Activated CD8-positive, alpha-beta memory T cell treated with anti-CD3 and anti-CD28 coated beads, Interleukin-2, amount 50 U/mL, for 1 hour (primary cell): ENCODE measurements around the gene DPP6.
A peak's percentile ranks its signal among the peaks of the same experiment; 100 is the strongest.
"Not testable (repeated sequence)": the region's sequence is repeated elsewhere in the genome, so short reads cannot be mapped to it uniquely, and the experiment has no call there.

ENCODE experiments used
- DNase-seq: peaks from one replicate; pipeline ENCODE4 v3.0.0-alpha.2; 2020; ENCODE audit errors: extremely low read depth

DPP6 gene

DNA sequence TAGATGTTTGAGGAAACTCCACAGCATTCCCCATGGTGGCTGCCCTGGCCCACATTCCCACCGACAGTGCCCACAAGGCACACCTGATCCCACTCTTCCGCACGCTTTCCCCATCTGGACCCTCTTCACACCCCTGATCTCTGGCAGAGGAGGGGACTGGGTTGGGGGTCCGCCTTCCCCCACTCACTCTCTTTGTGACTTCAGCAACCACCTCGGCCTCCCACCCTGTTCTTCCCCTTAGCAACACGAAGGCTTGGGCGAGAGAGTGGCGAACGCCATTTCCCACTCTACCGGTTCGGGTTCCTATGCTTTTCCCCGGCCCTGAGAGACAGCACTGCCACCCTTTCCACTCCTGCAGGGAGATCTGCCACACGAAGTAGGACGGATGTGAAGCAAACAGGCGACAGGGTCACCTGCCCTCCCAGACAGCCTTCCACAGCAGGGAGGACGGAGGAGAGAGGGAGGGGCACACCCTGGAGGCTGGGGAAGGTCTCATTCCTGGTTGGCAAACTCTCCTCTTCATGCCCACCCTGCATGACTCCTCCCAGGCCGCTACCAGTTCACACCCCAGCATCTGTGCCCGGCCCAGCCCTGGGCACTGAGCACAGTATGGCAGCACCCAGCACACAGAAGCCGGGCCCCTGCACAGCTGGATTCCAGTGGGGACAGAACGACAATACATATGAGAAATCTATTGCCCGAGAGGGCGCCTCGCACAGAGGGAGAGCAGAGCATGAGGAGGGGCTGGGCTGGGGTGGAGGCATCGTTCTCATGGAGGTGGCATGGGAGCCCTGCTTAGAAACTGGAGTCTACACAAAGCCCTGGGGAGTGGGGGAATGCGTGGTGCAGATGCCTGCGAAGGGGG lies 857.3 kb downstream of the DPP6 start:
- DNase-seq, result no peak

DNA sequence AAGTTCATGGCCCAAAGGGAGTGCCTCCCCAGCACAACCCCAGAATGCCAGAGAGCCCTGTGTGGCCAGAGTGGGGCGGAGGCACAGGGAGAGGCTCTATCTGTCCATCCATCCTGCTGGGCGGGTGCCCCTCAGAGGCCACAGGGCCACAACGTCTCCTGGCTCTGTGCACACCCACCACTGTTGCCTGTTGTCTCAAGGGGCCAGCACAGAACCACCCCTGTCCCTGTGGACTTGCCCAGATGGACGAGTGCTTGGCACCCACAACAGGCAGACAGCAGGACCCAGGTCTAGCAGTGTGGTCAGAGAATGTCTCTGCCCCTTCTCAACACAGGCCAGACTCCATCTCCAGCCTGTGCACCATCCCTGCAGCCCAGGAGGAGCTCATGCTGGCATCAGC lies 857.9 kb downstream of the DPP6 start:
- DNase-seq, result no peak

DNA sequence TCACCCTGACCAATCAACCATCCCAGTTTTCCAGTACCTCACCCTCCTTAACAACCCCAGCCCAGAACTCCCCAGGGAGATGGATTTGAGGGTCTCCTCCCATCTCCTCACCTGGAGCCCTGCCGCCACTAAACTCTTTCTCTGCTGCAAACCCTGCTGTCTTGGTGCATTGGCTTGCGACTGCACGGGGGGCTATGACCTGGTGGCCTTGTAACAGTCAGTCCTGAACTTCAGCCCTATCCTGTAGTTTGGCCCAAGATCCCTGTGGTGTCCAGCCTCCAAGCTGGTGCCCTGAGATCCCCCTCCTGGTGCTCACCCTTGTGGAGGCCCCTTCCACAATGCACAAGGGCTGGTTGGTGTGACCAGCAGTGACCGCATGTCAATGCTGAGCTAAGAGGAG lies 858.8 kb downstream of the DPP6 start:
- no peak for DNase-seq

DNA sequence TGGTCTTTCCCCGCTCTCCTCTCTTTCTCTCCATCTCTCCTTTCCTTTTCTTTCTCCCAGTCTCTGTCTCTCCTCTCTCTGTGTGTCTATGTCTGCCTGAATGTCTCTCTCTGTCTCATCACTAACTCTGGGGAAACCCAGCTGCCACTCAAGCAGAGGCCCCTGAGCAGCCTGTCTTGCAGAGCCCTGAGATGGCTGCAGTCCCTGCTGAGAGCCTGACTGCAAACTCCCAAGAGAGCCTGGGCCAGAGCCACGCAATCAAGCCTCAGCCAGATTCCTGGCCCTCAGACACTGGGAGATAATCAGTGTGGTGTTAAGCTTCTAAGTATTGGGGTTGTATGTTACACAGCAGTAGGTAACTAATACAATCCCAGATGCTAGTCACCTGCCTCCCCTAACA lies 859.2 kb downstream of the DPP6 start:
- no peak for DNase-seq

DNA sequence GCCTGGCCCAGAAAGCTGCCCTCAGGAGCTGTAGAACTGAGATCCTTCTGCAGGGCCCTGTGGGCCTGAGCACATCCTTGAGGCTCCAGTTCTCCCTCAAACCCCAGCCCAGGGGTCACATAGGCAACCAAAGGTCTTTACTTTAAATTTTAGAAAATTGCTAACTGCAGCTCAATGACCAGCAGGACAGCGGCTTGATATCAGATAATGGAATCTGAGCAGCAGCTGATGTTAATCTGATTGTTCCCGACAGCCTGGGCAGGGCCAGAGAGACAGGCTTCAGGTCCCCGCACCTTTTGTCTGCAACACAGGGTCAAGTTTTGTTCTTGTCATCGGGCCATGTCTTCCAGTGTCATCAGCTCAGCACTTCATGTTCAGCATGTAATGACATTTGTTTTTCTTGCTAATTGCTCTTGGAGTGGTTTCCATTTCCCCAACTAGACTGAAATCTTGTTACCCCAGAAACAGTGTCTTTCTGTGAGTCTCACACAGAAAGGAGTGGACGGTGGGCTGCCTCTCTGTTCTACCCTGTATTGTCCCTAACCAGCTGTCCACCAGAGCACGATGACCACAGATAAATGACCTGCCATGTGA lies 859.8 kb downstream of the DPP6 start:
- DNase-seq, result no peak

DNA sequence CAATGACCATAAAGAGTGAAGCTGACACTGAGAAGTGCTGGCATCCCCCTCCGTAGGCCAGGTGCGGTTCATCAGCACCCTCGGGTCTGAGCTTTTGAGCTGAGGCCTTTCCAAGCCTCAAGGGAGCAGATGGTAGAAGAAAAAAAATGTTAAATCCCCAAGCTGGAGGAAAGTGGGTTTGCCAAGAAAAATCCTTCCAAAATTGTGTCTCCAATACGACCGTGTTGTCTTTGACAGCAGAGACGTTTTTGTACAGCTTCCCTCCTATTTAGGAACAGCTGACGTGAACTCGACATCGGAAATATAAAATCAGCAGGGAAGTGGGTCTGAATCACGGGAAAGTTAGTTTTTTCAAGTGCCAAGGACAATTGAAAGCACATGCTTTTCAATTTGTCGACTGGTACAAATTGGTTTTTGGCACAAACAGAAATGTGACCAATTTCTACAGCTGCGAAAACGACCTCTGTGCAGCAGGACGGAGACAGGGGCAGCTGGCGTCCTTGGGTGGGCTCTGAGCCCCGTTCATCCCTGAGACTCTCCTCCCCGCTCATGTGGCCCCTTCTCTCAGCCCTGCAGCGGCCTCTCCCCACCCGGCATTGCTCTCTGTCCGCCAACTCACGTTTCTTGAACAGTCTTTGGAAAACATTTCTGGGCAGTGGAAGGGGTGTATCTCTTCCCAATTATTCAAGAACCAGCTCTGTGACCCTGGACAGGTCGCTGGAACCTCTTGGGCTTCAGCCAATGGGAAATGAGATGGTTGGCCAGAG lies 860.9 kb downstream of the DPP6 start:
- DNase-seq, result no peak

DNA sequence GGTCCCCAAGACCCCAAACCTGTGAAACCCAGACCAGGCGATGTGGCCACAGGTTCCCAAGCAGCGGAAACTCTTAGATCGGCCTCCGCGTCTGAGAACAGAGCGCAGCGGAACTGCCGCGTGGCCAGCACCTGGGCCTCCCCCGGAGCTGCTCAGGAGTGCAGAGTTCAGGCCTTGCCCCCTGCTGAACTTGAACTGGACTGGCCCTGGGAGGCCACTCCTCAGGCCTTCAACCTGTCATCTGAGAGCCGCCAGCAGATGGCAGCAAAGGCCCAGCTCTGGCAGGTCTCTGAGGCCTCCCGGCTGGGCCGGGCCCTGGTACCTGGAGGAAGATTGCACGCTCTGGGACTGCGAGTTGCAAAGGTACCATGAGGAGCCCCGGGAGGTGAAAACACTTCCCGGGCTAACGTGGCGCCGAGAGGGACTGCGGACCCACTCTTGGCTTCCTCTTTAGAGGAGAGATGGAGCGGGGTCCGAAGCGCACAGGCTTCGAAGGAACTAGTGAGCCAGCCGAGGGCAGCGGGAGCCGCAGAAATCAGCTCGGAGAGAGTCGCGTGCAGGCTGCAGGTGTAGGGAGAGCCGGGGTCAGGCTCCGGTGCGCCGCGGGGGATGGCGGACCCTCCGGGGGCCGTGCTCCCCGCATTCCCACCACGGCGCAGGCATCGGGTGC lies 861.6 kb downstream of the DPP6 start:
- peak; percentile 65 for DNase-seq

DNA sequence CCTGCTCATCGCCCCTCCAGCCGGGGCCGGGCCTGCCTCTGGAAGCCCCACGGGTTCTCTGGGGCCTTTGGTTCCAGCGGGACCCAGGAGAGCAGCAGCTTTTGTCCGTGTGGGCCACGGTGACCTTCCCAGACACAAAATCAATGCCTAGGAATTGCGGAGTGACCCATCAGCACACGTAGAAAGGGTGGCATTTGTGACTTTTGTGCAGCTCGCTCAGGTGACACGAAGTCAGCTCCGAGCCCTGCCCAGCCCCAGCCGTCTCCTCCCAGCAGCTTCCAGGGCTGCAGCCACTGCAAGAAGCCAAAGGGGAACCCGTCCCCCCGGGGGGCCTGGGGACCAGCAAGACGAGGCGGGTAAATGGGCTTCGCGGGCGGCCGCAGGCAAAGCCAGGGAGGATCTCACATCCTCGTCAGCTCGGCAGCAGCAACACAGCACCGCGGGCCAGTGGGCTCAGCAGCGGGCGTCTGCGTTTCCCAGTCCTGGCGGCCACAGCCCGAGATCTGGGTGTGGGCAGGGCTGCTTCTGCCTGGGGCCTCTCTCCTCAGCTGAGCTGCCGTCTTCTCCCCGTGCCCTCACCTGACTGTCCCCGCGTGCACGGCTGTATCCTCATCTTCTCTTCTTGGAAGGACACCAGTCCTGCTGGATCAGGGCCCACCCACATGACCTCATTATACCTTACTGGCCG lies 862.3 kb downstream of the DPP6 start:
- no peak for DNase-seq

DNA sequence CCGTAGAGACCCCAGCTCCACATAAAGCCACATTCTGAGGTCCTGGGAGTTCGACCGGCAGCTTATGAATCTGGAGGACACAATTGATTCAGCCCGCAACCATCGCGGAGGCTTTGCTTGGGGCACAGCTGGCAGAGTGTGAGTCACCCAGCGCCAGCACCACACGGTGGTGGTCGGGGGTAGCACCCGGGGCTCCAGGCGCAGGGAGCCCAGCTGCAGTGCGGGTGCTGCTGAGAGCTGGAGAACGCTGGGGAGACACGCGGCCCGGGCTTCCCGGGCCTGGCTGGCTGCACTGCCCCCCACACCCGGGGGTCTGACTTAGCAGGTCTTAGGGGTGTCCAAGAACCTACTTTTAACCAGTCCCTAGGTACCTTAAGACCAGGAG lies 862.8 kb downstream of the DPP6 start:
- no peak for DNase-seq

DNA sequence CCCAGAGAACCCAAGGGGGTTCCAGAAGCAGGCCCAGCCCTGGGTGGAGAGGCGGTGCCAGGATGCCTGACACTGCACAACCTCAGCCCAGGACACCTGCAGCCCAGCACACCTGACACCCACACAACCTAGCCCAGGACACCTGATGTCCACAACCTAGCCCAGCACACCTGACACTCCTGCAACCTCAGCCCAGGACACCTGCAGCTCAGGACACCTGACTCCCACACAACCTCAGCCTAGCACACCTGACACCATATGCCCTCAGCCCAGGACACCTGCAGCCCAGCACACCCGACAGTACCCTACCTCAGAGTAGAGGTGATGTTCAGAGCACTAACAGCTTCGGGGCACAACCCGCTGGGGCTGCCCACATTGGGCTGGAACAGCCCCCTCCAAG lies 863.4 kb downstream of the DPP6 start:
- no peak for DNase-seq

DNA sequence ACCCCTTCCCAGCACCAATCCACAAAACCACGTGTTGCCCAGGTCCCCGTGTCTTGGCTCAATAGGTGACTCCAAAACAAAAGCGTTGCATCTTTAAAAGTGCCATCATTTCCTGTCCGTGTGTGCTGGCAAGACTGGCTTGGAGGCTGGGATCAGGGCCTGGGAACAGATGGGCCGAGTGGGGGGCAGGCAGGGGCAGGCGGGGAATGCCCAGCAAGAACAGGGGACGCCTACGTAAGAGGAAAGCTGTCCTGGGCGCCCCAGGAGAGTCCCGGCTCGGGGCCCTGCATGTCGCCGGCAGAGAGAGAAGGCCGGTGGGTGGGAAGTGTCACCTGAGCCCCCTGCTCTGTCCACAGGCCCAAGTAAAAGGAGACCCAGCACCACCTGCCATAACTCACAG lies 864.2 kb downstream of the DPP6 start:
- DNase-seq, result no peak

DNA sequence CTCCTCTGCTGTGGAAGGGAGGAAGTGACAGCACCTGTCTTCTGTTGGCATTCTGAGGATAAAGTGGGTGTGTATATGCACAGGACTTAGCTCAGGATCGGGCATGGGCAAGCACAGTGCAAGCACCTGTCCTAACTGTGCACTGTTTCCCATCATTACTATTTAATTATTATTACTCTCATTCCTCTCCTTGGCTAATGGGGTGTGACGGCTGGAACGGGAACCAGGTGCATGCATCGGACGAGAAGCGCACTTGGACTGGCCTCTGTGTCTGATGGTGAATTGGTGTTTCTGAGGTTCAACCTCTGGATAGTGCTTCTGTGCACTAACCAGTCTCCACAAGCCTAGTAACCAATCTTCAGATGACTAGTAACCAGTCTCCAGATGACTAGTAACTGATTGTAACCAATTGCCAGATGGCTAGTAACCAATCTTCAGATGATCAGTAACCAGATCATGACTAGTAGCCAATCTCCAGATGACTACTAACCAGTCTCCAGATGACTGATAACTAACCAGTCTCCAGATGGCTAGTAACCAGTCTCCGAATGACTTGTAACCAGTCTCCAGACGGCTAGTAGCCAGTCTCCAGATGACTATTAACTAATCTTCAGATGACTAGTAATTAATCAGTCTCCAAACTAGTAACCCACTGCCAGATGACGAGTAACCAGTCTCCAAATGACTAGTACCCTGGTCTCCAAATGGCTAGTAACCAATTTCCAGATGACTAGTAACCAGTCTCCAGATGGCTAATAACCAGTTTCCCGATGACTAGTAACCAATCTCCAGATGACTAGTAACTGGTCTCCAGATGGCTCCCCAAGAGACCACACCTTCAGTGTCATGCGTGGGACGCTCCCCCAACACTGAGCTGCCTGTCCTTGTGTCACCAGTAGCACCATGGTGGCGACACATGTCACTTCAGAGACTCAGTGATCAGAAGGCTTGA lies 864.9 kb downstream of the DPP6 start:
- DNase-seq, result no peak

DNA sequence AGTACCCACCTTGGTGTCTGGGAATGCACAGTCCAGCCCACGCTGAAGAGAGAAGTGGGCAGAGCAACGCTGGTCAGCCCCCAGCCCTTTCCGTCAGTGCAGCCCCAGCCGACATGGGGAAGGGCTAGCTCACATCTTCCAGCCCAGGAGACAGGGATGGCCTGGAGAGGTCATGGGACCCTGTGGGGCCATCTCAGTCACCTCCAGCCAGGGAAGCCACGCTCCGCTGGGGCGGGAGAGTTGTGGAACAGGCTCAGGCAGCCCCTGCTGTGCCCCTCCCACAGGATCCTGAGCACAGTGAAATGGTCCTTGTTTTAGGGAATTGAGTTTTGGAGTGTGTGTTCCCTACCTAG lies 865.6 kb downstream of the DPP6 start:
- no peak for DNase-seq

DNA sequence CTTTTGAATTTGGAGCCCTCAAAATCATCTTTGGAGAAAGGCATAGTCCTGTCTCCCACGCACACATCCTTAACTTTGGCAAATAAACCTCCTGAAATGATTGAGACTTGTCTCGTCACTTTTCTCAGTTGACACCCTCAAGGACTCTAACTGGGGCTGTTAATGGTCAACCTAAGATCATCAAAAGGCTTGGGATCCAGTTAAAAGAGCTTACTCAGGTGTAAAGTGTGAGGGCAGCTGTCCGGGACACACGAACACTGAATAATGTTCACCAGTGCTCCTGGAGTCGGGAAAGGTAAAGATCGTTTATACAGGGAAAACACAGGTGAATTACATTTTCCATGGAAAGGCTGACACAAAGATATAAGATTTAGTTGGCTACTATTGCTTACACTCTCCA lies 866.1 kb downstream of the DPP6 start:
- DNase-seq, result no peak

DNA sequence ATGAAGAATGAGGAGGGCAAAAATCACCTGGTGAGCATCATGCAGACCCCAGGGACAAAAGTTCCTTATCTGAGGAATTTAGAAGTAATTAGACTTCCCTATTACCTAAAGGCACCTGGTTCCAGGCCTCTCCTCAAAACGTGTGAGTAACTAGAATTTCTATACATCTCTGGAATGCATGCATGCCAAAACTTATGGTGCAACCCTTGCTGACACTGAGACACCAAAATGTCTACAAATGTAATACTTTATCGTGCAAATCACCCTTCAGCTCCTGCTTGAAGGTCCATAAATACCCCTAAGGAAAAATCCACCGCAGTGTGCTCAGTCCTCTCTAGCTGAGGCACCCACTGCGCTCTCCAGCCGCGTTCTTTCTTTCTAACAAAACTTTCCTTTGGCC lies 866.5 kb downstream of the DPP6 start:
- no peak for DNase-seq

DNA sequence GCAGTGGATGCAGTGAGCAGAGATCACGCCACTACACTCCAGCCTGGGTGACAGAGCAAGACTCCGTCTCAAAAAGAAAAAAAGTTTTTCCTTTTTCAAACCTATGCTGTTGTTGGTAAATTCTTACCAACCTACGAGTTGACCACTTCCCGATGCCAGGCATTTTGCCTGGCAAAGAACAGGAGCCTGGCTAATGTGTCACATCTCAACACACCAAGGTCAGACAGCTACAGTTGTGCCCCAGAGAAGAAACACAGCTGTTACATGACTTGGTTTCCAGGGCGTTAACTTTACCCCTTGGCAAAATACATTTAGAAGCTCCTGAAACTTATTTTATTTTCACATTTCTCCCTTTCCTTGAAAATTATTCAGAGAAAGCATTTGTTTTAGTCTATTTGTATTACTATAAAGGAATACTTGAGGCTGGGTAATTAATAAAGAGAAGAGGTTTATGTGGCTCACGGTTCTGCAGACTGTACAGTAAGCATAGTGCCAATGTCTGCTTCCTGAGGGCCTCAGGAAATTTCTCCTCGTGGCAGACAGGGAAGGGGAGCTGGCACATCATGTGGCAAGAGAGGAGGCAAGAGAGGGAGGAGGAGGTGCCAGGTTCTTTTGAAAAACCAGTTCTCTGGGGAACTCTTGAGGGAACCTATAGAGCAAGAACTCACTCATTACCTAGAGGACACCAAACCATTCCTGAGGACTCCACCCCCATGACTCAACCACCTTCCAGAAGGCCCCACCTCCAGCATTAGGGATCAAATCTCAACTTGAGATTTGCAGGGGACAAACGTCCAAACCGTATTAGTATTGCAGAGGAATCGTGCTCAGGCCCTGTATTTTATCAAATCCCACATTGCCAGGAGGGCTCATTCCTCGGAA lies 867.4 kb downstream of the DPP6 start:
- no peak for DNase-seq

DNA sequence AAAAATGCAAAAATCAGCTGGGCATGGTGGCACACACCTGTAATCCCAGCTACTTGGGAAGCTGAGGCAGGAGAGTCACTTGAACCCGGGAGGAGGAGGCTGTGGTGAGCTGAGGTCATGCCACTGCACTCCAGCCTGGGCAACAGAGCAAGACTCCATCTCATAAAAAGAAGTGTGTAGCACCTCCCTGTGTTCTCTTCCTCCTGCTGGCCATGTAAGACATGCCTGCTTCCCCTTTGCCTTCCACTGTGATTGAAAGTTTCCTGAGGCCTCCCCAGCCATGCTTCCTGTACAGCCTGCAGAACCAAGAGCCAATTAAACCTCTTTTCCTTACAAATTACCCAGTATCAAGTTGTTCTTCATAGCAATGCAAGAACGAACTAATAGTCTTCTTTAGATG lies 870.3 kb downstream of the DPP6 start:
- not testable (repeated sequence) for DNase-seq

DNA sequence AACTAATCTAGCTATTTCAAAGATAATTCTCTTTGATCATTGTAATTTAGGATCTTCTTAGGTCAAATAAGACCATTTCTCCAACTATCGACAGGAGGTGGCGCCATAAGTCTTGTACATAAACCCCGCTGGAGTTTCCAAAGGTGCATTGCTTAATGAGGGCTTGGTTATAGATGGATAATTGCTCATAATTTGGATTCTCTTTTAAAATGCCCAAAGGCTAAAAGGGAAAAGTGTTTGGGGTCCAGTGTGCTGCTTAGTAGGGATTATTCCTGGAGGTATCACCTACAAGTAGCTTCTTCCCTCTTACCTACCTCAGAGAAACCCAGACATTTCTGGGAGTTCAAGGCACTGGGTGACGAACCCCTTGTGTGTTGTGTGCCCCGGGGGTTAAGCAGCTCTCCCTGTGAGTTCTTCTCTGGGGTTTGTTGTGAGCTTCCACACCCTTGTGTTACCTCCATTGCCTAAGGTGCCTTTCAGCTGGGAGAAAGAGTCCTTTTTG lies 875.5 kb downstream of the DPP6 start:
- peak; percentile 64 for DNase-seq
